ENCODE measurements around the gene AFF3.

AFF3 gene

DNA sequence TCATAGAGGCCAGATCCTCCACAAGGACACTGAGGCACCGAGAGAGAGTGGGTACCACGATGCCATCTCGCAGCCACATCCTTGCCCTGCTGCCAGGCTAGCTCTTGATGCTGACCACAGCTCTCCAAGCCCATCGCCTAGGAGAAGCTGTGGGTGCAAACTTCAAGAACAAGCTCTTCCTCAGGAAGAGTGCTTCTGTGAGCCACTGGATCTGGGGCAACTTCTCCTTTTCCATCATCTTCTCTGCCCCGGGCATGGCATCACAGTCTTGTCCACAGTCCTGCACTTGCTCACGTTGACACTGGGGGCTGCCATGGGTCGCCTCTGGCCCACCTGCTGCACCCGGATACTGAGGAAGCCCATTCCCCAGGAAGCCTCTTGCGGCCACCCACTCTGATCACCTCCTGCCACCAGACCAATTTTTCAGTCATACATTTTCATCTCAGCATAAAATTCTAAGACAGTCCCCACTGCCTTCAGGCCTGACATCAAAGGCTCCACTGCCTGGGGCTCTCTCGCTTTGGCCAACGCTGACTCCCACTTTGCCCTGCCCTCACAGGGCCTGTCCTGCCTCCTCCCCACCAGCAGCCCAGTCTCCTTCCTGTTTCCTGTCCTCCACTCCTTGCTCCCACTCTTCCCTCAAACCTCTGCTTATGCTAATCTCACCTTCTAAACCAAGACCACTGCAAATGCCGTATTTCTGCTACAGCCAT lies 243.9 kb downstream of the AFF3 start:
- H3K4me3 ChIP-seq (ENCODE audit: low read depth, low read length): no peak overlapping the region
- TF ChIP-seq, protein P1, sequence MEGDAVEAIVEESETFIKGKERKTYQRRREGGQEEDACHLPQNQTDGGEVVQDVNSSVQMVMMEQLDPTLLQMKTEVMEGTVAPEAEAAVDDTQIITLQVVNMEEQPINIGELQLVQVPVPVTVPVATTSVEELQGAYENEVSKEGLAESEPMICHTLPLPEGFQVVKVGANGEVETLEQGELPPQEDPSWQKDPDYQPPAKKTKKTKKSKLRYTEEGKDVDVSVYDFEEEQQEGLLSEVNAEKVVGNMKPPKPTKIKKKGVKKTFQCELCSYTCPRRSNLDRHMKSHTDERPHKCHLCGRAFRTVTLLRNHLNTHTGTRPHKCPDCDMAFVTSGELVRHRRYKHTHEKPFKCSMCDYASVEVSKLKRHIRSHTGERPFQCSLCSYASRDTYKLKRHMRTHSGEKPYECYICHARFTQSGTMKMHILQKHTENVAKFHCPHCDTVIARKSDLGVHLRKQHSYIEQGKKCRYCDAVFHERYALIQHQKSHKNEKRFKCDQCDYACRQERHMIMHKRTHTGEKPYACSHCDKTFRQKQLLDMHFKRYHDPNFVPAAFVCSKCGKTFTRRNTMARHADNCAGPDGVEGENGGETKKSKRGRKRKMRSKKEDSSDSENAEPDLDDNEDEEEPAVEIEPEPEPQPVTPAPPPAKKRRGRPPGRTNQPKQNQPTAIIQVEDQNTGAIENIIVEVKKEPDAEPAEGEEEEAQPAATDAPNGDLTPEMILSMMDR (IDR thresholded peaks at IDR 0.05; ENCODE audit: borderline replicate concordance, insufficient read depth, low read depth, low read length): no peak

GRCh38 chr2:99891428-99891780 lies 251.0 kb downstream of the AFF3 start:
- TF ChIP-seq, protein P1 (IDR thresholded peaks at IDR 0.05; ENCODE audit: borderline replicate concordance, insufficient read depth, low read depth, low read length): no peak
- H3K4me3 ChIP-seq (ENCODE audit: low read depth, low read length): no peak overlapping the region

DNA sequence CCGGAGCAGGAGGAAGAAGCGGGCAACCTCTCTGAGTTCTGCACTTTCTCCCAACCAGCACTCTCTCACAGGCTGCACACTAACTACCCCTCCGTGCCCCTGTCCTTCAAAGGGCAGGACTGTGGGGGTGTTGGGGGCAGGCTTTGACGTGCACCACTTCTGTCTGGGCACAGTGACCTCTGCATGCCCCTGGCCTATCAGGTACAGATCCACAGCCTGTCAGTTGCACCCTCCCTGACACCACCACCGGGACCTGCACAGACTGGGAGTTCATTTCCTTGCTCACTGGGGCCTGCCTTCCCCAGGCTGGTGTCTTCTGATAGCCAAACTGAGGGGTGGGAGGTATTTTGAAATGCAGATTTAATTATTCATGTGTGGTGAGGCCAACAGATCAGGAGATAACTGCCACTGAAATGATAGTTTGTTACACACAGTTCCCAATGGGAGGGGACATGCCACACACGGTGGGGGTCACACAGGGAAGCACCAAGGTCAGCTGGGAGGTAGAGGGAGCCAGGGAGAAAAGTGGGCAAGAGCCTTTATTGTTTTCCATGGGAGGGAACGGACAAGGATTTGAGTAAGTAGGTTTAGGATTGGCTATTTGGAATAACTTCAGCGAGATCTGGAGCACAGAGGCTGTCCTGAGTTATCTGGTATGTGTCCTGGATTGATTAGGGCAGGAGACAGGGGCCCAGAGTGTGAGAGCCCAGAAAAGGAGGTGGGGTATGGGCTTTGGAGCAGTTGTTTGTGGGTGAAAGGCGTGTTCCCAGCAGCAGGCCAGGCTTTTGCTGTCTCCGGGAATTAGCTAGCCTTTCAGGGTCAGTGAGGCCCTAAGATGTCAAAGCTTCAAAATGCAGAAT lies 251.6 kb downstream of the AFF3 start:
- TF ChIP-seq, protein P1 (IDR thresholded peaks at IDR 0.05; ENCODE audit: borderline replicate concordance, insufficient read depth, low read depth, low read length): no peak
- H3K4me3 ChIP-seq (ENCODE audit: low read depth, low read length): no peak overlapping the region

DNA sequence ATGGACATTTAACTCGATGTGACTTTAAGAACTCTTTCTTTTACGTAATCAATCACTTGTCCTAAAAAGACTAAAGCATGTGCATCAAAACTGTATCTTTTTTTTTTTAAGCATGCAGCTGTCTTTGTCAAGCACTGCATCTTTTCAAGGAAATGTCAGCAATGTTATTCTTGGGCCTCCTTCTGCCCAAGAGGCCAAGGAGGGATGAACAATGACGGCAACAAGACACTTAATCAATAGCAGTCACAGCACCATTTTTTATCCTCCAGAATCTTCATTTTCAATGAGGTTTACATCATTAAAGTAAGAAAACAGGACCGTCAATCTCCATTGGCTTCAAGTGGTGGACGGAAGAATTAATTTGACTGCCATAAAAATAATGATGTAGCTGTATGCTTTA lies 253.8 kb downstream of the AFF3 start:
- TF ChIP-seq, protein P1 (IDR thresholded peaks at IDR 0.05; ENCODE audit: borderline replicate concordance, insufficient read depth, low read depth, low read length): no peak
- H3K4me3 ChIP-seq (ENCODE audit: low read depth, low read length): no peak overlapping the region

- H3K4me3 ChIP-seq (ENCODE audit: low read depth, low read length): no peak overlapping the region
- TF ChIP-seq, protein P1 (IDR thresholded peaks at IDR 0.05; ENCODE audit: borderline replicate concordance, insufficient read depth, low read depth, low read length): no peak
Observed at GRCh38 chr2:99886418-99886817, 256.0 kb downstream of the AFF3 start.

DNA sequence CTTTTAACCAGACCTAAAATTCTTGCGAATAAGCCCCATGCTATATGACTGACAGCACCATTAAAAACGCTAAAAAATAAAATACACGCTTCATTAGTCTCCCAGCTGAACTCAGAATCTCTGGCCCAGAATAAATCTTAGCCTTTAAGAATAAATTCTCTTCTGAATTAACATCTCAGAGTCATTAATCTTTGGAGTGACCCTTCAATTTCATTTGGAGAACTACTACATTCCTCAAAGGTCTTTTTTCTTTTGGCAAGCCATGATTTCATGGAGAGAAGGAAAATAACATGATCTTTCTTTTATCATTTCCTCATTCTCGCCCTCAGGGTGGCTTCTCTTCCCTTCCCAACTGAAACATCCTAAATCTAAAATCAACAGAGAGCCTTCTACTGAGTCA lies 259.0 kb downstream of the AFF3 start:
- TF ChIP-seq, protein P1 (IDR thresholded peaks at IDR 0.05; ENCODE audit: borderline replicate concordance, insufficient read depth, low read depth, low read length): no peak
- H3K4me3 ChIP-seq (ENCODE audit: low read depth, low read length): no peak overlapping the region

Data from GM12875 (cell line).